HEK293 (cell line): ENCODE data around the gene LVRN.

Source experiments
- CTCF ChIA-PET: fragments of 350-600 bp; formaldehyde crosslinking; extraction: SDS; loops from one replicate; lab custom pipeline; 2021; ENCODE audit warnings: antibody characterized with exemption; lab: Yijun Ruan, JAX
- POLR2A ChIA-PET: fragments of 300-600 bp; formaldehyde crosslinking; extraction: SDS; loops from one replicate; lab custom pipeline; 2020; ENCODE audit warnings: antibody characterized with exemption, inconsistent platforms; lab: Yijun Ruan, JAX
- H3K27ac ChIP-seq: fragments of 200-500 bp; sonication (Bioruptor generic); 2 replicates; pipeline ENCODE4 v1.5.1; 2014; ENCODE audit warnings: low read depth, low read length, control low read depth, inconsistent platforms; ENCODE audit errors: extremely low read depth
- H3K36me3 ChIP-seq, 2 experiments: fragments of 200-500 bp in 1 of 2; sonication (Bioruptor generic) in 1 of 2; 1 replicate in 1 of 2; 2 replicates in 1 of 2; pipeline ENCODE4 v1.5.1; 2014 to 2017; ENCODE audit warnings: inconsistent platforms in 2 of 2, low read length in 2 of 2; ENCODE audit not compliant: control insufficient read depth in 2 of 2, insufficient read depth in 1 of 2
- H3K4me1 ChIP-seq: fragments of 200-500 bp; sonication (Bioruptor generic); 2 replicates; pipeline ENCODE4 v1.5.1; 2014; ENCODE audit warnings: mild to moderate bottlenecking, low read length, inconsistent platforms; ENCODE audit not compliant: control insufficient read depth, insufficient read depth
- H3K4me3 ChIP-seq: 2 replicates; pipeline ENCODE4 v1.5.1; 2011; ENCODE audit warnings: low read depth, mild to moderate bottlenecking, control low read depth, low read length, moderate library complexity
- H3K9me3 ChIP-seq: fragments of 200-500 bp; sonication (Bioruptor generic); 2 replicates; pipeline ENCODE4 v1.5.1; 2014; ENCODE audit warnings: low read depth, low read length, inconsistent platforms; ENCODE audit not compliant: control insufficient read depth, insufficient read depth
- KLF10 ChIP-seq: fragments of 450-650 bp; IDR thresholded peaks from 2 replicates; pipeline ENCODE4 v1.5.1; 2018; ENCODE audit warnings: missing biosample characterization, mild to moderate bottlenecking, missing genetic modification characterization
- KLF9 ChIP-seq: fragments of 450-650 bp; formaldehyde crosslinking; IDR thresholded peaks from 2 replicates; pipeline ENCODE4 v1.5.1; 2016; ENCODE audit warnings: missing biosample characterization, missing genetic modification characterization, low read depth
- MYNN ChIP-seq: fragments of 450-650 bp; formaldehyde crosslinking; IDR thresholded peaks from 2 replicates; pipeline ENCODE4 v1.5.1; 2016; ENCODE audit warnings: missing biosample characterization, missing genetic modification characterization, borderline replicate concordance
- PATZ1 ChIP-seq: fragments of 450-650 bp; formaldehyde crosslinking; IDR thresholded peaks from 2 replicates; pipeline ENCODE4 v1.5.1; 2016; ENCODE audit warnings: missing biosample characterization, missing genetic modification characterization
- PRDM10 ChIP-seq: fragments of 450-650 bp; formaldehyde crosslinking; IDR thresholded peaks from 2 replicates; pipeline ENCODE4 v1.5.1; 2016; ENCODE audit warnings: missing biosample characterization, missing genetic modification characterization
- SETDB1 ChIP-seq: IDR thresholded peaks from one replicate; pipeline ENCODE4 v1.6.1; 2017; ENCODE audit warnings: mild to moderate bottlenecking, low read length, moderate library complexity, mixed read lengths; ENCODE audit not compliant: insufficient read length
- ZBTB11 ChIP-seq: fragments of 450-650 bp; formaldehyde crosslinking; conservative IDR thresholded peaks from 2 replicates; pipeline ENCODE4 v1.5.1; 2016; ENCODE audit warnings: low read depth, missing biosample characterization, missing genetic modification characterization
- ZNF138 ChIP-seq: fragments of 450-650 bp; formaldehyde crosslinking; IDR thresholded peaks from 2 replicates; pipeline ENCODE4 v1.5.1; 2016; ENCODE audit warnings: missing biosample characterization, missing genetic modification characterization, borderline replicate concordance
- ZNF148 ChIP-seq: fragments of 450-650 bp; formaldehyde crosslinking; IDR thresholded peaks from 2 replicates; pipeline ENCODE4 v1.5.0; 2017; ENCODE audit warnings: missing biosample characterization, missing genetic modification characterization, borderline replicate concordance
- ZNF184 ChIP-seq: fragments of 450-650 bp; IDR thresholded peaks from 2 replicates; pipeline ENCODE4 v1.5.1; 2018; ENCODE audit warnings: missing biosample characterization, mild to moderate bottlenecking, missing genetic modification characterization
- ZNF211 ChIP-seq: fragments of 450-650 bp; formaldehyde crosslinking; IDR thresholded peaks from 2 replicates; pipeline ENCODE4 v1.5.1; 2016; ENCODE audit warnings: low read depth, missing biosample characterization, missing genetic modification characterization
- ZNF501 ChIP-seq: fragments of 450-650 bp; formaldehyde crosslinking; IDR thresholded peaks from 2 replicates; pipeline ENCODE4 v1.5.1; 2016; ENCODE audit warnings: missing biosample characterization, missing genetic modification characterization
- ZNF580 ChIP-seq: fragments of 450-650 bp; formaldehyde crosslinking; IDR thresholded peaks from 2 replicates; pipeline ENCODE4 v1.5.1; 2016; ENCODE audit warnings: missing biosample characterization, missing genetic modification characterization
- ZNF610 ChIP-seq: fragments of 450-650 bp; formaldehyde crosslinking; IDR thresholded peaks from 2 replicates; pipeline ENCODE4 v1.5.1; 2016; ENCODE audit warnings: missing biosample characterization, missing genetic modification characterization, borderline replicate concordance
- ZNF677 ChIP-seq: fragments of 450-650 bp; IDR thresholded peaks from 2 replicates; pipeline ENCODE4 v1.5.0; 2018; ENCODE audit warnings: missing biosample characterization, mild to moderate bottlenecking, missing genetic modification characterization, moderate library complexity
- ZNF692 ChIP-seq: fragments of 450-650 bp; formaldehyde crosslinking; IDR thresholded peaks from 2 replicates; pipeline ENCODE4 v1.5.1; 2016; ENCODE audit warnings: missing biosample characterization, missing genetic modification characterization
- ZNF791 ChIP-seq: fragments of 450-650 bp; formaldehyde crosslinking; IDR thresholded peaks from 2 replicates; pipeline ENCODE4 v1.5.1; 2016; ENCODE audit warnings: missing biosample characterization, missing genetic modification characterization

The LVRN gene

GRCh38 chr5:115948091-115948534, 14.2 kb upstream of the LVRN start:
- ChIA-PET CTCF (no interaction called here), POLR2A (no interaction called here)
- Histone ChIP-seq H3K27ac (no peak overlapping the region), H3K4me3 (no peak overlapping the region), H3K9me3 (no peaks in the 10 kb centered on the region), H3K36me3 (no peaks in the 10 kb centered on the region), H3K4me1 (no peaks in the 10 kb centered on the region)
- TF ChIP-seq ZNF184, result no peak
- TF ChIP-seq ZNF580 (tag by site-specific recombination), result no peak
- TF ChIP-seq MYNN, result no peak
- no peak for TF ChIP-seq ZNF692 (tag by site-specific recombination)
- TF ChIP-seq ZNF610, result no peak
- no peak for TF ChIP-seq ZNF211 (tag by site-specific recombination)
- no peak for TF ChIP-seq ZNF677 (tag by site-specific recombination)
- no peak for TF ChIP-seq ZNF501
- TF ChIP-seq KLF10 (tag by site-specific recombination), result no peak
- no peak for TF ChIP-seq SETDB1
- no peak for TF ChIP-seq KLF9 (tag by site-specific recombination)
- TF ChIP-seq ZNF148 (tag by site-specific recombination), result no peak
- TF ChIP-seq PATZ1 (tag by site-specific recombination), result no peak
- TF ChIP-seq ZNF138 (tag by site-specific recombination), result no peak
- no peak for TF ChIP-seq ZNF791
- no peak for TF ChIP-seq ZBTB11

GRCh38 chr5:115949096-115949495, 13.2 kb upstream of the LVRN start:
- CTCF ChIA-PET, result no interaction called here
- POLR2A ChIA-PET, result no interaction called here

More at GRCh38 chr5:115949096-115949495, 13.2 kb upstream of the LVRN start:
- Histone ChIP-seq H3K4me1 (no peaks in the 10 kb centered on the region), H3K36me3 (no peaks in the 10 kb centered on the region), H3K9me3 (no peaks in the 10 kb centered on the region), H3K4me3 (no peak overlapping the region), H3K27ac (no peak overlapping the region)
- 0 out of 2 replicates have a peak, but pooled peaks have one; percentile 17 for TF ChIP-seq PRDM10 (tag by site-specific recombination)
- TF ChIP-seq PATZ1 (tag by site-specific recombination), result no peak
- TF ChIP-seq, all 188 proteins: peak for 1
